Spleen (tissue), 7 donors: ENCODE data around the gene PRMT1.

Experiments used
- CTCF ChIP-seq, 11 experiments: fragments of 200-600 bp in 7 of 11; fragments of 450-650 bp in 4 of 11; sonication (generic) in 4 of 11; IDR thresholded peaks in 8 of 11; conservative IDR thresholded peaks in 3 of 11; 1 replicate in 7 of 11; 2 replicates in 4 of 11; pipeline versions ENCODE4 v1.4.0 to v1.8.0; 2016 to 2021; ENCODE audit warnings: antibody characterized with exemption in 11 of 11, inconsistent platforms in 4 of 11, mild to moderate bottlenecking in 1 of 11
- POLR2A ChIP-seq, 3 donors: fragments of 450-650 bp; IDR thresholded peaks; one replicate each; pipeline ENCODE4 v1.5.1; 2017; ENCODE audit warnings: antibody characterized with exemption in 3 of 3, mild to moderate bottlenecking in 1 of 3
- donor health status: DM: no; HTN: no; CAD: no; lungs with moderate emphysema.
- donor health status: DM: no; HTN: no; CAD: no.
- donor health status: DM: no; HTN: no; CAD: no.

DNA sequence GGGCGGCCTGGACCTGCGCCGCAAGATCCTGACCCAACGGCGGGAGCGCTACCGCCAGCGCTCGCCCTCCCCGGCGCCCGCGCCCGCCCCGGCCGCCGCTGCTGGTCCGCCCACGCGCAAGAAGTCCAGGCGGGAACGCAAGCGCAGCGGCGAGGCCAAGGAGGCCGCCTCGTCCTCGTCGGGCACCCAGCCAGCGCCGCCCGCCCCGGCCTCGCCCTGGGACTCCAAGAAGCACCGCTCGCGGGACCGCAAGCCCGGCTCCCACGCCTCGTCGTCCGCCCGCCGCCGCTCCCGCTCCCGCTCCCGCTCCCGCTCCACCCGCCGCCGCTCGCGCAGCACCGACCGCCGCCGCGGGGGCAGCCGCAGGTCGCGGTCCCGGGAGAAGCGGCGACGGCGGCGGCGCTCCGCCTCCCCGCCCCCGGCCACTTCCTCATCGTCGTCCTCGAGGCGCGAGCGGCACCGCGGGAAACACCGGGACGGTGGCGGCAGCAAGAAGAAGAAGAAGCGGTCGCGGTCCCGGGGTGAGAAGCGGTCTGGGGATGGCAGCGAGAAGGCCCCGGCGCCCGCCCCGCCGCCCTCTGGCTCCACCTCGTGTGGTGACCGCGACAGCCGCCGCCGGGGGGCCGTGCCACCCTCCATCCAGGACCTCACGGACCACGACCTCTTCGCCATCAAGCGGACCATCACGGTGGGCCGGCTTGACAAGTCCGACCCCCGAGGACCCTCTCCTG is 25.1 kb upstream of the PRMT1 start:
- no peak for TF ChIP-seq CTCF (IDR thresholded peaks at IDR 0.05 in 8 of 11, conservative IDR thresholded peaks at IDR 0.05 in 3 of 11)
- TF ChIP-seq POLR2A (IDR thresholded peaks at IDR 0.05): no peak
